HEK293 (cell line): ENCODE data around the gene CHID1.

ENCODE experiments used
- CTCF ChIA-PET: fragments of 350-600 bp; formaldehyde crosslinking; extraction: SDS; loops from one replicate; lab custom pipeline; 2021; ENCODE audit warnings: antibody characterized with exemption; lab: Yijun Ruan, JAX
- POLR2A ChIA-PET: fragments of 300-600 bp; formaldehyde crosslinking; extraction: SDS; loops from one replicate; lab custom pipeline; 2020; ENCODE audit warnings: antibody characterized with exemption, inconsistent platforms; lab: Yijun Ruan, JAX
- H3K27ac ChIP-seq: fragments of 200-500 bp; sonication (Bioruptor generic); 2 replicates; pipeline ENCODE4 v1.5.1; 2014; ENCODE audit warnings: low read depth, low read length, control low read depth, inconsistent platforms; ENCODE audit errors: extremely low read depth
- H3K36me3 ChIP-seq, 2 experiments: fragments of 200-500 bp in 1 of 2; sonication (Bioruptor generic) in 1 of 2; 1 replicate in 1 of 2; 2 replicates in 1 of 2; pipeline ENCODE4 v1.5.1; 2014 to 2017; ENCODE audit warnings: inconsistent platforms in 2 of 2, low read length in 2 of 2; ENCODE audit not compliant: control insufficient read depth in 2 of 2, insufficient read depth in 1 of 2
- H3K4me1 ChIP-seq: fragments of 200-500 bp; sonication (Bioruptor generic); 2 replicates; pipeline ENCODE4 v1.5.1; 2014; ENCODE audit warnings: mild to moderate bottlenecking, low read length, inconsistent platforms; ENCODE audit not compliant: control insufficient read depth, insufficient read depth
- H3K4me3 ChIP-seq: 2 replicates; pipeline ENCODE4 v1.5.1; 2011; ENCODE audit warnings: low read depth, mild to moderate bottlenecking, control low read depth, low read length, moderate library complexity
- H3K9me3 ChIP-seq: fragments of 200-500 bp; sonication (Bioruptor generic); 2 replicates; pipeline ENCODE4 v1.5.1; 2014; ENCODE audit warnings: low read depth, low read length, inconsistent platforms; ENCODE audit not compliant: control insufficient read depth, insufficient read depth
- BCL6B ChIP-seq: fragments of 450-650 bp; formaldehyde crosslinking; IDR thresholded peaks from 2 replicates; pipeline ENCODE4 v1.5.1; 2017; ENCODE audit warnings: missing biosample characterization, missing genetic modification characterization
- GLI2 ChIP-seq: fragments of 450-650 bp; formaldehyde crosslinking; IDR thresholded peaks from 2 replicates; pipeline ENCODE4; 2017; ENCODE audit warnings: missing biosample characterization, missing genetic modification characterization, low read depth, borderline replicate concordance
- OVOL3 ChIP-seq: fragments of 450-650 bp; formaldehyde crosslinking; IDR thresholded peaks from 2 replicates; pipeline ENCODE4 v1.5.1; 2016; ENCODE audit warnings: missing biosample characterization, missing genetic modification characterization
- PRDM6 ChIP-seq: fragments of 450-650 bp; formaldehyde crosslinking; IDR thresholded peaks from 2 replicates; pipeline ENCODE4 v1.5.1; 2017; ENCODE audit warnings: missing biosample characterization, missing genetic modification characterization
- SETDB1 ChIP-seq: IDR thresholded peaks from one replicate; pipeline ENCODE4 v1.6.1; 2017; ENCODE audit warnings: mild to moderate bottlenecking, low read length, moderate library complexity, mixed read lengths; ENCODE audit not compliant: insufficient read length
- SP7 ChIP-seq: fragments of 450-650 bp; formaldehyde crosslinking; IDR thresholded peaks from 2 replicates; pipeline ENCODE4 v1.5.1; 2016; ENCODE audit warnings: missing biosample characterization, missing genetic modification characterization
- ZBTB26 ChIP-seq: fragments of 450-650 bp; formaldehyde crosslinking; optimal IDR thresholded peaks from 2 replicates; pipeline ENCODE3; 2016; ENCODE audit warnings: missing biosample characterization, mild to moderate bottlenecking, missing genetic modification characterization
- ZBTB8A ChIP-seq: fragments of 450-650 bp; formaldehyde crosslinking; IDR thresholded peaks from 2 replicates; pipeline ENCODE4 v1.5.1; 2016; ENCODE audit warnings: missing biosample characterization, missing genetic modification characterization
- ZIC2 ChIP-seq: fragments of 450-650 bp; formaldehyde crosslinking; IDR thresholded peaks from 2 replicates; pipeline ENCODE4 v1.5.1; 2016; ENCODE audit warnings: missing biosample characterization, missing genetic modification characterization
- ZNF10 ChIP-seq: fragments of 450-650 bp; formaldehyde crosslinking; IDR thresholded peaks from 2 replicates; pipeline ENCODE4 v1.5.1; 2017; ENCODE audit warnings: missing biosample characterization, missing genetic modification characterization
- ZNF121 ChIP-seq: fragments of 450-650 bp; formaldehyde crosslinking; IDR thresholded peaks from 2 replicates; pipeline ENCODE4 v1.5.1; 2016; ENCODE audit warnings: missing biosample characterization, missing genetic modification characterization
- ZNF138 ChIP-seq: fragments of 450-650 bp; formaldehyde crosslinking; IDR thresholded peaks from 2 replicates; pipeline ENCODE4 v1.5.1; 2016; ENCODE audit warnings: missing biosample characterization, missing genetic modification characterization, borderline replicate concordance
- ZNF174 ChIP-seq: fragments of 450-650 bp; formaldehyde crosslinking; IDR thresholded peaks from 2 replicates; pipeline ENCODE4 v1.5.0; 2017; ENCODE audit warnings: missing biosample characterization, mild to moderate bottlenecking, missing genetic modification characterization
- ZNF2 ChIP-seq: fragments of 450-650 bp; formaldehyde crosslinking; IDR thresholded peaks from 2 replicates; pipeline ENCODE4 v1.5.1; 2016; ENCODE audit warnings: missing biosample characterization, missing genetic modification characterization
- ZNF335 ChIP-seq: fragments of 450-650 bp; formaldehyde crosslinking; conservative IDR thresholded peaks from 2 replicates; pipeline ENCODE4 v1.5.1; 2016; ENCODE audit warnings: missing biosample characterization, missing genetic modification characterization
- ZNF423 ChIP-seq: fragments of 450-650 bp; formaldehyde crosslinking; IDR thresholded peaks from 2 replicates; pipeline ENCODE4 v1.5.1; 2016; ENCODE audit warnings: missing biosample characterization, missing genetic modification characterization
- ZNF426 ChIP-seq: fragments of 450-650 bp; formaldehyde crosslinking; IDR thresholded peaks from 2 replicates; pipeline ENCODE4 v1.5.1; 2017; ENCODE audit warnings: missing biosample characterization, missing genetic modification characterization, mild to moderate bottlenecking, inconsistent platforms, moderate library complexity
- ZNF473 ChIP-seq: fragments of 450-650 bp; formaldehyde crosslinking; IDR thresholded peaks from 2 replicates; pipeline ENCODE4 v1.5.1; 2017; ENCODE audit warnings: missing biosample characterization, missing genetic modification characterization
- ZNF530 ChIP-seq: fragments of 450-650 bp; formaldehyde crosslinking; IDR thresholded peaks from 2 replicates; pipeline ENCODE4 v1.5.1; 2016; ENCODE audit warnings: low read depth, missing biosample characterization, missing genetic modification characterization
- ZNF747 ChIP-seq: fragments of 450-650 bp; formaldehyde crosslinking; IDR thresholded peaks from 2 replicates; pipeline ENCODE4 v1.5.1; 2016; ENCODE audit warnings: missing biosample characterization, missing genetic modification characterization
- ZNF777 ChIP-seq: fragments of 450-650 bp; formaldehyde crosslinking; IDR thresholded peaks from 2 replicates; pipeline ENCODE4 v1.5.1; 2017; ENCODE audit warnings: missing biosample characterization, missing genetic modification characterization, borderline replicate concordance
- ZSCAN23 ChIP-seq: fragments of 450-650 bp; formaldehyde crosslinking; IDR thresholded peaks from 2 replicates; pipeline ENCODE4 v1.5.1; 2016; ENCODE audit warnings: missing biosample characterization, missing genetic modification characterization
- ZSCAN30 ChIP-seq: fragments of 450-650 bp; IDR thresholded peaks from 2 replicates; pipeline ENCODE4 v1.5.1; 2018; ENCODE audit warnings: missing biosample characterization, mild to moderate bottlenecking, missing genetic modification characterization, moderate library complexity

The CHID1 gene

GRCh38 chr11:871472-871871 is 39.1 kb downstream of the CHID1 start (continued):
- TF ChIP-seq ZNF138 (tag by site-specific recombination), result no peak
- TF ChIP-seq ZNF121 (tag by site-specific recombination), result no peak
- TF ChIP-seq ZNF335, result no peak
- no peak for TF ChIP-seq SETDB1
- no peak for TF ChIP-seq ZBTB8A
- no peak for TF ChIP-seq ZNF426 (tag by site-specific recombination)
- TF ChIP-seq ZNF473 (tag by site-specific recombination), result no peak
- TF ChIP-seq ZNF174 (tag by site-specific recombination), result no peak
- TF ChIP-seq ZSCAN30 (tag by site-specific recombination), result no peak
- TF ChIP-seq ZNF423 (tag by site-specific recombination), result no peak

- Histone ChIP-seq H3K4me3 (no peak overlapping the region), H3K9me3 (no peaks in the 10 kb centered on the region), H3K4me1 (no peaks in the 10 kb centered on the region), H3K27ac (no peak overlapping the region), H3K36me3 (peaks cover 0 to 48% of the 10 kb centered on the region in 2 experiments; a peak in 1 of 3 replicates)
- ChIA-PET CTCF (no interaction called here), POLR2A (no interaction called here)
- TF ChIP-seq ZNF530, result no peak
- no peak for TF ChIP-seq ZNF10 (tag by site-specific recombination)
- no peak for TF ChIP-seq SP7 (tag by site-specific recombination)
- no peak for TF ChIP-seq PRDM6 (tag by site-specific recombination)
- TF ChIP-seq ZNF777 (tag by site-specific recombination), result no peak
- no peak for TF ChIP-seq ZNF747 (tag by site-specific recombination)
- TF ChIP-seq GLI2 (tag by site-specific recombination), result no peak
- no peak for TF ChIP-seq BCL6B
- TF ChIP-seq ZBTB26, result no peak
- TF ChIP-seq ZNF2 (tag by site-specific recombination), result no peak
- TF ChIP-seq ZSCAN23 (tag by site-specific recombination), result no peak
Observed at GRCh38 chr11:870418-870817, 40.2 kb downstream of the CHID1 start.

GRCh38 chr11:870127-870413 is 40.5 kb downstream of the CHID1 start:
- CTCF ChIA-PET, result no interaction called here
- no peaks in the 10 kb centered on the region for H3K4me1 ChIP-seq
- peaks cover 0 to 45% of the 10 kb centered on the region in 2 experiments; a peak in 1 of 3 replicates for H3K36me3 ChIP-seq
- no peak overlapping the region for H3K4me3 ChIP-seq
- no peaks in the 10 kb centered on the region for H3K9me3 ChIP-seq
- POLR2A ChIA-PET, result no interaction called here
- no peak overlapping the region for H3K27ac ChIP-seq
- TF ChIP-seq ZNF10 (tag by site-specific recombination), result no peak
- TF ChIP-seq ZIC2 (tag by site-specific recombination), result peak; percentile 70
- TF ChIP-seq OVOL3 (tag by site-specific recombination), result no peak
